ENCODE data around the gene WWP2.

WWP2 gene

DNA sequence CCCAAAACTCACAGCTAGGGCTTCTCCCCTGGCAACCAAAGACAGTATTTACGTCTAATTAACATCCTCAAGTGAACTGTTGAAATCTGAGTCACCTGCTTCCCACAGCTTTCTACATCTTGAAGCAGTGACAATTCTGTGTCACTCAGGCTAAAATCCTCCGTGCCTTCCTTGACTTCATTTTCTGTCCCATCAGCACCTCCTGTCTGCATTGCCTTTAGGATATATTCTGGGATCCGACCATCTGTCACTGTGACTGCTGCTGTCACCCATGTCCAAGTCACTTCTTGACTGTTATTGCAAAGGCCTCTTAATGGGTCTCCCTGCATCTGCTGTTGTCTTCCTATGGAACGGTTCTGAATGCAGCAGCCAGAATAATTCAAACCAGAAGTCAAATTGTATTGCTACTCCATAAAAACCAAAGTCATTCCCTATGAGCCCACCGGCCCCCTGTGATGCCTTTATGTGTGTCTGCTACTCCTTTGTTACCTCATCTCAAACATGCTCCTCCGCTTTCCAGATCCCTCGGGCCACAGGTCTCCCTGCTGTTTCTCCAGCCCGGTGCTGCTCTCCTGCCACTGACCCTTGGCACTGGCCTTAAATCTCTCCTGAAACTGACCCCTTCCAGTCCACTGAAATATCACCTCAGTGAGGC lies 56.9 kb downstream of the WWP2 start:
- TF ChIP-seq, protein P1, sequence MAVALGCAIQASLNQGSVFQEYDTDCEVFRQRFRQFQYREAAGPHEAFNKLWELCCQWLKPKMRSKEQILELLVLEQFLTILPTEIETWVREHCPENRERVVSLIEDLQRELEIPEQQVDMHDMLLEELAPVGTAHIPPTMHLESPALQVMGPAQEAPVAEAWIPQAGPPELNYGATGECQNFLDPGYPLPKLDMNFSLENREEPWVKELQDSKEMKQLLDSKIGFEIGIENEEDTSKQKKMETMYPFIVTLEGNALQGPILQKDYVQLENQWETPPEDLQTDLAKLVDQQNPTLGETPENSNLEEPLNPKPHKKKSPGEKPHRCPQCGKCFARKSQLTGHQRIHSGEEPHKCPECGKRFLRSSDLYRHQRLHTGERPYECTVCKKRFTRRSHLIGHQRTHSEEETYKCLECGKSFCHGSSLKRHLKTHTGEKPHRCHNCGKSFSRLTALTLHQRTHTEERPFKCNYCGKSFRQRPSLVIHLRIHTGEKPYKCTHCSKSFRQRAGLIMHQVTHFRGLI (tag by site-specific recombination; IDR thresholded peaks at IDR 0.05) = no peak
- TF ChIP-seq ZNF169 (tag by site-specific recombination; IDR thresholded peaks at IDR 0.05) (no peak), ZFHX2 (tag by site-specific recombination; conservative IDR thresholded peaks at IDR 0.05) (no peak), ZNF366 (tag by site-specific recombination; conservative IDR thresholded peaks at IDR 0.05) (no peak), HOXD13 (CRISPR knock-in tag; IDR thresholded peaks at IDR 0.05; ENCODE audit: borderline replicate concordance) (no peak), KLF7 (tag by site-specific recombination; IDR thresholded peaks at IDR 0.05; ENCODE audit: borderline replicate concordance) (no peak), ZNF114 (tag by site-specific recombination; IDR thresholded peaks at IDR 0.05) (no peak), HOXC10 (CRISPR knock-in tag; IDR thresholded peaks at IDR 0.05) (no peak)

DNA sequence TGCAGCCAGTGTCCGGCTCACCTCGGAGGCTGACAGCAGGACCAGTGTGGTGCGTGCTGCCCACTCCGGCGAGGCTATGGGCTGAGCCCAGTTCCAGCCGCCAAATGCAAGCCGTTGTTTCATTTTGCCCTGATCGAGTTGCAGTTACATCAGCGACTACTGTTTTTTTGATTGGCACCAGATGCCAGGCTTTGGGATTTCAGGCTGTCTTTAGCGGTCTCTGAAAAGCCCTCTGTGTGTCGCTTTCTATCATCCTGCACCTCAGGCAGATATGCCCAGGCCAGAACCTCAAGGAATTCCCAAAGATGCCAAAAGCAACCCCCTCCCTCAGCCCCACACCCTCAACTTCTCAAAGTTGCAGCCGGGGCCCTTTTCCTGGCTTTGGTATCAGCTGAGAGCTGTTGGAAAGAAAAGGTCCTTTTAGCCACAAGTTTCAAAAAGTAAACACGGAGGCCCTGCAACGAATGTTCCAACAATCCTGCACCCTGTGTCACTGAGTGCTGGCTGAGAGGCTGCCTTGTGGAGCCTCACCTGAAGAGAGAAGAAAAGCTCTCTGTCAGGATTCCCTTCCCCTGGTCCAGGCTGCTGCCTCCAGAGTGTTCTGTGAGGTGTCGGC lies 58.9 kb downstream of the WWP2 start:
- no peaks in the 10 kb centered on the region for H3K4me1 ChIP-seq (ENCODE audit: control insufficient read depth, insufficient read depth, low read length)
- no peaks in the 10 kb centered on the region for H3K9me3 ChIP-seq (ENCODE audit: control insufficient read depth, insufficient read depth, low read depth, low read length)
- CTCF ChIA-PET = interaction anchor here (0.7 kb wide), 1 partner anchor 544 kb away, joined by 3 read pairs; no protein-coding TSS in a partner anchor
- H3K4me3 ChIP-seq (ENCODE audit: low read depth, low read length) = no peak overlapping the region
- POLR2A ChIA-PET = no interaction called here
- peaks cover 0 to 4% of the 10 kb centered on the region in 2 experiments; a peak in 2 of 3 replicates for H3K36me3 ChIP-seq (ENCODE audit: control insufficient read depth in 2 of 2, insufficient read depth in 1 of 2, low read length in 2 of 2)
- TF ChIP-seq, protein P2, sequence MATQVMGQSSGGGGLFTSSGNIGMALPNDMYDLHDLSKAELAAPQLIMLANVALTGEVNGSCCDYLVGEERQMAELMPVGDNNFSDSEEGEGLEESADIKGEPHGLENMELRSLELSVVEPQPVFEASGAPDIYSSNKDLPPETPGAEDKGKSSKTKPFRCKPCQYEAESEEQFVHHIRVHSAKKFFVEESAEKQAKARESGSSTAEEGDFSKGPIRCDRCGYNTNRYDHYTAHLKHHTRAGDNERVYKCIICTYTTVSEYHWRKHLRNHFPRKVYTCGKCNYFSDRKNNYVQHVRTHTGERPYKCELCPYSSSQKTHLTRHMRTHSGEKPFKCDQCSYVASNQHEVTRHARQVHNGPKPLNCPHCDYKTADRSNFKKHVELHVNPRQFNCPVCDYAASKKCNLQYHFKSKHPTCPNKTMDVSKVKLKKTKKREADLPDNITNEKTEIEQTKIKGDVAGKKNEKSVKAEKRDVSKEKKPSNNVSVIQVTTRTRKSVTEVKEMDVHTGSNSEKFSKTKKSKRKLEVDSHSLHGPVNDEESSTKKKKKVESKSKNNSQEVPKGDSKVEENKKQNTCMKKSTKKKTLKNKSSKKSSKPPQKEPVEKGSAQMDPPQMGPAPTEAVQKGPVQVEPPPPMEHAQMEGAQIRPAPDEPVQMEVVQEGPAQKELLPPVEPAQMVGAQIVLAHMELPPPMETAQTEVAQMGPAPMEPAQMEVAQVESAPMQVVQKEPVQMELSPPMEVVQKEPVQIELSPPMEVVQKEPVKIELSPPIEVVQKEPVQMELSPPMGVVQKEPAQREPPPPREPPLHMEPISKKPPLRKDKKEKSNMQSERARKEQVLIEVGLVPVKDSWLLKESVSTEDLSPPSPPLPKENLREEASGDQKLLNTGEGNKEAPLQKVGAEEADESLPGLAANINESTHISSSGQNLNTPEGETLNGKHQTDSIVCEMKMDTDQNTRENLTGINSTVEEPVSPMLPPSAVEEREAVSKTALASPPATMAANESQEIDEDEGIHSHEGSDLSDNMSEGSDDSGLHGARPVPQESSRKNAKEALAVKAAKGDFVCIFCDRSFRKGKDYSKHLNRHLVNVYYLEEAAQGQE (tag by site-specific recombination; IDR thresholded peaks at IDR 0.05) = no peak
- TF ChIP-seq ZNF23 (tag by site-specific recombination; IDR thresholded peaks at IDR 0.05; ENCODE audit: borderline replicate concordance) = no peak
- no peak overlapping the region for H3K27ac ChIP-seq (ENCODE audit: extremely low read depth, low read depth, low read length)

More for the DNA sequence above, 56.9 kb downstream of the WWP2 start:
- no peaks in the 10 kb centered on the region for H3K9me3 ChIP-seq (ENCODE audit: control insufficient read depth, insufficient read depth, low read depth, low read length)
- no peak overlapping the region for H3K4me3 ChIP-seq (ENCODE audit: low read depth, low read length)
- peaks cover 0 to 4% of the 10 kb centered on the region in 2 experiments; a peak in 2 of 3 replicates for H3K36me3 ChIP-seq (ENCODE audit: control insufficient read depth in 2 of 2, insufficient read depth in 1 of 2, low read length in 2 of 2)
- no peaks in the 10 kb centered on the region for H3K4me1 ChIP-seq (ENCODE audit: control insufficient read depth, insufficient read depth, low read length)
- CTCF ChIA-PET = no interaction called here
- POLR2A ChIA-PET = interaction anchor here (0.6 kb wide), 1 partner anchor 65 kb away, joined by 4 read pairs; no protein-coding TSS in a partner anchor
- H3K27ac ChIP-seq (ENCODE audit: extremely low read depth, low read depth, low read length) = no peak overlapping the region

DNA sequence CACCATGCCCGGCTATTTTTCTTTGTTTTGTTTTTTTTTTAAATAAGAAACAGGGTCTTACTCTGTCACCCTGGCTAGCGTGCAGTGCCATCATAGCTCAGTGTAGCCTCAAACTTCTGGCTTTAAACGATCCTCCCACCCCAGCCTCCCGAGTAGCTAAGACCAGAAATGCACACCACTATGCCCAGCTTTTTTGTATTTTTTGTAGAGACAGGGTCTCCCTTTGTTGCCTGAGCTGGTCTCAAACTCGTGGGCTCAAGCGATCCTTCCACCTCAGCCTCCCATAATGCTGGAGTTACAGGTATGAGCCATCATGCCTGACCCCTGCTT lies 59.7 kb downstream of the WWP2 start:
- H3K27ac ChIP-seq (ENCODE audit: extremely low read depth, low read depth, low read length) = no peak overlapping the region
- H3K4me3 ChIP-seq (ENCODE audit: low read depth, low read length) = no peak overlapping the region
- no peaks in the 10 kb centered on the region for H3K9me3 ChIP-seq (ENCODE audit: control insufficient read depth, insufficient read depth, low read depth, low read length)
- CTCF ChIA-PET = no interaction called here
- no peaks in the 10 kb centered on the region for H3K4me1 ChIP-seq (ENCODE audit: control insufficient read depth, insufficient read depth, low read length)
- POLR2A ChIA-PET = no interaction called here
- peaks cover 0 to 4% of the 10 kb centered on the region in 2 experiments; a peak in 2 of 3 replicates for H3K36me3 ChIP-seq (ENCODE audit: control insufficient read depth in 2 of 2, insufficient read depth in 1 of 2, low read length in 2 of 2)
- TF ChIP-seq, protein P3, sequence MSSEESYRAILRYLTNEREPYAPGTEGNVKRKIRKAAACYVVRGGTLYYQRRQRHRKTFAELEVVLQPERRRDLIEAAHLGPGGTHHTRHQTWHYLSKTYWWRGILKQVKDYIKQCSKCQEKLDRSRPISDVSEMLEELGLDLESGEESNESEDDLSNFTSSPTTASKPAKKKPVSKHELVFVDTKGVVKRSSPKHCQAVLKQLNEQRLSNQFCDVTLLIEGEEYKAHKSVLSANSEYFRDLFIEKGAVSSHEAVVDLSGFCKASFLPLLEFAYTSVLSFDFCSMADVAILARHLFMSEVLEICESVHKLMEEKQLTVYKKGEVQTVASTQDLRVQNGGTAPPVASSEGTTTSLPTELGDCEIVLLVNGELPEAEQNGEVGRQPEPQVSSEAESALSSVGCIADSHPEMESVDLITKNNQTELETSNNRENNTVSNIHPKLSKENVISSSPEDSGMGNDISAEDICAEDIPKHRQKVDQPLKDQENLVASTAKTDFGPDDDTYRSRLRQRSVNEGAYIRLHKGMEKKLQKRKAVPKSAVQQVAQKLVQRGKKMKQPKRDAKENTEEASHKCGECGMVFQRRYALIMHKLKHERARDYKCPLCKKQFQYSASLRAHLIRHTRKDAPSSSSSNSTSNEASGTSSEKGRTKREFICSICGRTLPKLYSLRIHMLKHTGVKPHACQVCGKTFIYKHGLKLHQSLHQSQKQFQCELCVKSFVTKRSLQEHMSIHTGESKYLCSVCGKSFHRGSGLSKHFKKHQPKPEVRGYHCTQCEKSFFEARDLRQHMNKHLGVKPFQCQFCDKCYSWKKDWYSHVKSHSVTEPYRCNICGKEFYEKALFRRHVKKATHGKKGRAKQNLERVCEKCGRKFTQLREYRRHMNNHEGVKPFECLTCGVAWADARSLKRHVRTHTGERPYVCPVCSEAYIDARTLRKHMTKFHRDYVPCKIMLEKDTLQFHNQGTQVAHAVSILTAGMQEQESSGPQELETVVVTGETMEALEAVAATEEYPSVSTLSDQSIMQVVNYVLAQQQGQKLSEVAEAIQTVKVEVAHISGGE (tag by site-specific recombination; conservative IDR thresholded peaks at IDR 0.05; ENCODE audit: low read depth) = no peak
- TF ChIP-seq, protein P4, sequence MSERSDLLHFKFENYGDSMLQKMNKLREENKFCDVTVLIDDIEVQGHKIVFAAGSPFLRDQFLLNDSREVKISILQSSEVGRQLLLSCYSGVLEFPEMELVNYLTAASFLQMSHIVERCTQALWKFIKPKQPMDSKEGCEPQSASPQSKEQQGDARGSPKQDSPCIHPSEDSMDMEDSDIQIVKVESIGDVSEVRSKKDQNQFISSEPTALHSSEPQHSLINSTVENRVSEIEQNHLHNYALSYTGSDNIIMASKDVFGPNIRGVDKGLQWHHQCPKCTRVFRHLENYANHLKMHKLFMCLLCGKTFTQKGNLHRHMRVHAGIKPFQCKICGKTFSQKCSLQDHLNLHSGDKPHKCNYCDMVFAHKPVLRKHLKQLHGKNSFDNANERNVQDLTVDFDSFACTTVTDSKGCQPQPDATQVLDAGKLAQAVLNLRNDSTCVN (tag by site-specific recombination; optimal IDR thresholded peaks at IDR 0.05) = no peak
- TF ChIP-seq, protein P5, sequence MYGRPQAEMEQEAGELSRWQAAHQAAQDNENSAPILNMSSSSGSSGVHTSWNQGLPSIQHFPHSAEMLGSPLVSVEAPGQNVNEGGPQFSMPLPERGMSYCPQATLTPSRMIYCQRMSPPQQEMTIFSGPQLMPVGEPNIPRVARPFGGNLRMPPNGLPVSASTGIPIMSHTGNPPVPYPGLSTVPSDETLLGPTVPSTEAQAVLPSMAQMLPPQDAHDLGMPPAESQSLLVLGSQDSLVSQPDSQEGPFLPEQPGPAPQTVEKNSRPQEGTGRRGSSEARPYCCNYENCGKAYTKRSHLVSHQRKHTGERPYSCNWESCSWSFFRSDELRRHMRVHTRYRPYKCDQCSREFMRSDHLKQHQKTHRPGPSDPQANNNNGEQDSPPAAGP (tag by site-specific recombination; IDR thresholded peaks at IDR 0.05) = no peak
- TF ChIP-seq ZNF211 (tag by site-specific recombination; IDR thresholded peaks at IDR 0.05; ENCODE audit: low read depth) = no peak
- no peak for TF ChIP-seq ZNF2 (tag by site-specific recombination; IDR thresholded peaks at IDR 0.05)
- TF ChIP-seq ZNF239 (tag by site-specific recombination; IDR thresholded peaks at IDR 0.05) = no peak

Measured in HEK293 (cell line).